ENCODE measurements around the gene FRAT1.

Gene FRAT1

DNA sequence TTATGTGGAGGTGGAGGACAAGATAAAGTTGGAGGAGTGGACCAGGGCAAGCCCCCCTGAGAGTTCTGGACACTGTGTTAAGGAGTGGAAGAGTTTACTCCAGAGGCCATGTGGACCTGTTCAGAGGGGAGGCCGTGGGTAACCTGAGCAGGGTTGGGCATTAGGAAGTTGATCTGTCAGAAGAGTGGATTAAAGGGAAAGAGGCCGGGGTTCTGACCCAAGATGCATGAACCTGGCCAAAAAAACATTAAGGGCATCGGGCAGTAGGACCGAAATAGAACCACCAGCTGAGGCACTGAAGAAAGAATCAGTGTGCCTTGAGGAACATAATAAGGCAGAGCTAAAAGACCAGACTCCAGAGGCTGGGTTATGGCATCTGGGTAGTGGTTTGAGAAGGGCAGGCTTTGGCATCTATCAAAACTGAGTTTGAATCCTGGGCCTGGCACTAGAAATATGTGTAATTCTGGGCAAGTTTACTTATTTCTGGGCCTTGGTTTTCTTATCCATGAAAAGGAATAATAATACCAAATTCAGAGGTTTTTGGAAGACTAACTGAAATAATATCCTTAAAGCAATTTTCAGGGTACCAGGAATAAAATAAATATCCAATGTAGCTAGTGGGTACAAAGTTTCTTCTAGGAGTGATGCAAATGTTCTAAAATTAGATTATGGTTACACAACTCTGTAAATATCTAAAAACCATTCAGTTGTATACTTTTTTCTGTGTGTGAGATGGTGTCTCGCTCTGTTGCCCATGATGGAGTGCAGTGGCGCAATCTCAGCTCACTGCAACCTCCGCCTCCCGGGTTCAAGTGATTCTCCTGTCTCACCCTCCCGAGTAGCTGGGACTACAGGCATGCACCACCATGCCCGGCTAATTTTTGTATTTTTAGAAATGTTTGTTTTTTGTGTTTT is 10.9 kb upstream of the FRAT1 start:
- no peak for DNase-seq (ENCODE audit: low spot score)

DNA sequence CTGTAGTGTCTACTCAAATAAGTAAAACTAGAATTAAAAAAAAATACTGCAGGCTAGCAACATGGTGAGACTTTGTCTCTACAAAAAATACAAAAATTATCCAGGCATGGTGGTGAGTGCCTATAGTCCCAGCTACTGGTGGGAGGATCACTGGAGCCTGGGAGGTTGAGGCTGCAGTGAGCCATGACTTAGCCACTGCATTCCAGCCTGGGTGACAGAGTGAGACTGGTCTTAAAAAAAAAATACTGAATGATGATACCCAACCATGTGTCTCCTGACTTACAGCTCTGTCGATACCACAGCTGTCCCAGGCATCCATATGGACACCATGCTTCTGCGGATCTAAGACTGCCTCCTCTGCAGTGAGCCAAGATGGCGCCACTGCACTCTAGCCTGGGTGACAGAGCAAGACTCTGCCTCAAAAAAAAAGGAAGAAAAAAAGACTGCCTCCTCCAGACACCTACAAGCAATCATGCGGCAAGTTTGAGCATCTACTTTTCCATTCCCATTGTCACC is 7.9 kb upstream of the FRAT1 start:
- no peak for DNase-seq (ENCODE audit: low spot score)

DNA sequence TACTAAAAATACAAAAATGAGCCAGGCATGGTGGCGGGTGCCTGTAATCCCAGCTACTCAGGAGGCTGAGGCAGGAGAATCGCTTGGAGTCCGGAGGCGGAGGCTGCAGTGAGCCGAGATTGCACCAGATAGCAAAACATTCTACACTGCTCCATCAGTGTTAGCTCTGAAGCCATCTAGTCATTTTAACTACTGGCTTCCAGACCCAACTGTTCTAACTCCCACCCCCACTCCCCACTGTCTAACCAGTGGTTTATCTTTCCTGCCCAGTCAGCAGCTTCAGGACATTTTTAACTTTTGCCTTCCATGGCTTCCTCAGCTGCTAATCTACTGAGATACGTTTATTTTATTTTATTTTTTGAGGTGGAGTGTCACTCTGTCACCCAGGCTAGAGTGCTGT is 6.2 kb upstream of the FRAT1 start:
- no peak for DNase-seq (ENCODE audit: low spot score)

DNA sequence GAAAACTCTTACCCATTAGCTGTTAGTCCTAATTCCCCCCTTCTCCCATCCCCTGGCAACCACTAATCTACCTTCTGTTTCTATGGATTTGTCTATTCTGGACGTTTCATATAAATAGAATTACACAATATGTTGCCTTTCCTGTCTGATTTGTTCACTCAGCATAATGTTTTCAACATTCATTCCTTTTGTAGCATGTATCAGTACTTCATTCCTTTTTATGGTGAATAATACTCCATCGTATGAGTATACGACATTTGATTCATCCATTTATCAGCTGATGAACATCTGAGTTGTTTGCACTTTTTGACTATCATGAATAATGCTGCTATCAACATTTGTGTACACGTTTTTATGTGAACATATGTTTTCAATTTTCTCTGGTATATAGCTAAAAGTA is 4.4 kb upstream of the FRAT1 start:
- DNase-seq (ENCODE audit: low spot score), result no peak

DNA sequence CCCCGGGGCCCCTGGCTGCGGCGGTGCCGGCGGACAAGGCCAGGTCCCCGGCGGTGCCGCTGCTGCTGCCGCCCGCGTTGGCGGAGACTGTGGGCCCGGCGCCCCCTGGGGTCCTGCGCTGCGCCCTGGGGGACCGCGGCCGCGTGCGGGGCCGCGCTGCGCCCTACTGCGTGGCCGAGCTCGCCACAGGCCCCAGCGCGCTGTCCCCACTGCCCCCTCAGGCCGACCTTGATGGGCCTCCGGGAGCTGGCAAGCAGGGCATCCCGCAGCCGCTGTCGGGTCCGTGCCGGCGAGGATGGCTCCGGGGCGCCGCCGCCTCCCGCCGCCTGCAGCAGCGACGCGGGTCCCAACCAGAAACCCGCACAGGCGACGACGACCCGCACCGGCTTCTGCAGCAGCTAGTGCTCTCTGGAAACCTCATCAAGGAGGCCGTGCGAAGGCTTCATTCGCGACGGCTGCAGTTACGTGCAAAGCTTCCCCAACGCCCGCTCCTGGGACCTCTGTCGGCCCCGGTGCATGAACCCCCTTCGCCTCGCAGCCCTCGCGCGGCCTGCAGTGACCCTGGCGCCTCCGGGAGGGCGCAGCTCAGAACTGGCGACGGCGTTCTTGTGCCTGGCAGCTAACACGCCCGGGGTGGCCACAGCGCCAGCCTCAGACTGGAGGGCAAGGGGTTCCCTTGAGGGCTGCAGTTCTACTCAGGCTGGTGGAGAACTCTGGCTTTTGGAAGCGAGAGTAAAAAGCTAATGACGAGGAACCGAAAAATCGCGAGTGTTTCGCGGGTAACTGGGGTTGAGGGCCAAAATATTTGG is 804 bp downstream of the FRAT1 start:
- peak; percentile 44 for DNase-seq (ENCODE audit: low spot score)

DNA sequence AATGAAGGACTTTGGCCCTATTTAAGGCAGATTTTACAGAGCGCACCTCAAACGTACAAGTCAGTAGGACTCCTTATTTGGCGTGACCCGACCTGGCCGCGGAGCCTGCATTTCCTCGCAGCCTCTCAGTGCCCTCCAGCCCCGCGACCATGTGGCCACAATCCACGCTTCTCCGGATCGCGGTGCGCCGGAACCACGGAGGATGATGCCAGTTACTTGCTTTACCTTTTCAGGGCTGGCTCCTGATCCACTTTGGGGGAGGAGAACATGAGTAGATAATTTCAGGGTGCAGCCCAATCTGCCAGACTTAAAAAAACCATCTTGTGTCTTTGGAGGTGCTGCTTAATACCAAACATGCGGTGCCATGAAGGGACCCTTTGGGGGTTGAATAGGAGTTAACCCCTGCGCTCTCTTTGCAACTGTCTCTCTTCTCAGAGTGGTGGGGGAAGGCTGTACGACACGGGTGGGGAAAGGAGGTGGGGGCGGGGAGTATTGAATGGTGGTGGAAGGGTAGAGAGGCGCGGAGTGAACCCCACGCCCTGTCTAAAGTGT is 1.5 kb downstream of the FRAT1 start:
- DNase-seq (ENCODE audit: low spot score), result no peak

DNA sequence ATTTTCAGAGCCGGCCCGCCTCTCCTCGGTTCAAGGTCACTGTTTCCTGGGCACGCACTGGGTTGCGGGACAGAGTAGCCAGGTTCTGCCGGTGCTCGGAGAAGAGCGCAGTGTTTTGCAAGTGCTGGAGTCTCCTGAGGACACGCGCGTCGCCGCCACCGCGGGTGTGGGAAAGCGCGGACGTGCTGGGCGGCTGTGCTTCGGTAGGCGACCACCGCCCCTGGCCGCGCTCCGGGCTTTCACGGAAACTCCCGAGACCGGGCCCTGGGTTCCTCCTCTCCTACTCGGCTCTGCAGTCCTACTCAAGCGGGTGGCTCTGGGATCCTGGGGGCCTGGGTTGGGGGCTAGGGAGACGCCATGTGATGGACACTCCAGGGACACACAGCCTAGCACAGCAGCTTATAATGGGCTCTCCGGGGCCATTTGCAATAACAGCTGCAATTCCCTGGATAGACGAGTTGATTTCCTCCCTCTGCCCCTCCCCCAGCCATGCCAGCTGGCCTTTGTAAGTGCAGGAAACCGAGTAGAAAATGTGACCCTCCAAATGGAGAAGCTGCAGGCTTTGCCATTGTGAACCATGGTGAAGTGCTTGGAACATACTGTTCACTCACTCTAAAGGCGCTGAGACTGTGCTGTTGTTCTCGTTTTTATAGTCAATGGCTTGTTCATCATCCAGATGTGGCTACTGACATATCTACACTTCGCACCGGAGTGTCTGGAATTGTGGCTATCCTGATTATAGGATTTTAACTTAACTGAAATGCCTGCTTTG is 2.1 kb downstream of the FRAT1 start:
- no peak for DNase-seq (ENCODE audit: low spot score)

DNA sequence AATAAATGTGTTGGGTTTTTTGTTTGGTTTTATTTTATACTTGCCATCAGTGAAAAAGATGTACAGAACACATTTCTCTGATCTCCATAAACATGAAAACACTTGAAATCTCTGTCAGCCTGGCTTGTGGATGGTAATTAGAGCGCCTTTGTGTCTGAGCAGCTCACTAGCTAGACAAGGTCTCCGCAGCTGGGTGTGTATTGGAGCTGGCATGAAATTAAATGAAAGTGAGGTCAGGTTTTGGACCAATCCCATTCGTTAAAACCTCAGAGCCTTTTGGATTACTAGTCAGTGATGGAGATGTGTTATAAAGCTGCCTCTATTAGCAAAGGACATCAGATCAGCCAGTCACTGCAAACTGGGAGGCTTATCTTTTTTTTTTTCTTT is 2.7 kb downstream of the FRAT1 start:
- no peak for DNase-seq (ENCODE audit: low spot score)

DNA sequence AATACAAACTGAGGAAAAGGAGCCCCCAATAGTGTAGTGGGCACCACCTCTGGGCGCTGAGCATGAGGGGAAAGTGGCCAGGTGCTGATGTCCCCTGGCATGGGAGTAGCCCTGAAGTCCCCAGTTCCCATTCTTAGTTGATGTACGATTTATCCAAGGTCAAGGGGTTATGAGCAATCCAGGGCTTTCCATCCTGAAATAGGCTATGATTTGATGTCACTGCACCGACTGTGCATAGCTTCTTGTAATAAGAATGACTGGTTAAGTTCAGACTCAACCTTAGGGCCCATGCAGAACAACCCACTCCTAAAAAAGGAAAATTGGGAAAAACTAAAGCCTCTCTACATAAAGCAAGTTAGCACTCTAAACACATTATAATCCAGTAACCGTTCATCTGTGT is 4.4 kb downstream of the FRAT1 start:
- no peak for DNase-seq (ENCODE audit: low spot score)

DNA sequence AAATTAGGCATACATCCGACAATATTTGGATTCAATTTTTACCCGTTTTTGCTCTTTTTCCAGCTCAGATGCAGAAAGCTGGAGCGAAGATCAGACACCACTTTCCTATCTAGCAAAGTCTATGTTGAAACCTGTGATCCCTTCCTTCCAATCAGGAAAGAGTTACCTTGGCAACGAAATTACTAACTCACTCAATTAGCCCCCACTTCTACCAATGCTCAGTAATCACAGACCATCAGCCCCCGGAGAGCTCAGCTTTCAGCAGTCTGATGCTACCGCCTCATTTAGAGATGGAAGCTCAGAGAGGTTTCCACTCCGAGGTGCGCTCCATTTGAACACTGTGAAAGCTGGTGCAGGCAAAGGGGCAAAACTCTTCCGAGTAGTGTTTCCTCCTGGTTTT is 6.7 kb downstream of the FRAT1 start:
- no peak for DNase-seq (ENCODE audit: low spot score)

DNA sequence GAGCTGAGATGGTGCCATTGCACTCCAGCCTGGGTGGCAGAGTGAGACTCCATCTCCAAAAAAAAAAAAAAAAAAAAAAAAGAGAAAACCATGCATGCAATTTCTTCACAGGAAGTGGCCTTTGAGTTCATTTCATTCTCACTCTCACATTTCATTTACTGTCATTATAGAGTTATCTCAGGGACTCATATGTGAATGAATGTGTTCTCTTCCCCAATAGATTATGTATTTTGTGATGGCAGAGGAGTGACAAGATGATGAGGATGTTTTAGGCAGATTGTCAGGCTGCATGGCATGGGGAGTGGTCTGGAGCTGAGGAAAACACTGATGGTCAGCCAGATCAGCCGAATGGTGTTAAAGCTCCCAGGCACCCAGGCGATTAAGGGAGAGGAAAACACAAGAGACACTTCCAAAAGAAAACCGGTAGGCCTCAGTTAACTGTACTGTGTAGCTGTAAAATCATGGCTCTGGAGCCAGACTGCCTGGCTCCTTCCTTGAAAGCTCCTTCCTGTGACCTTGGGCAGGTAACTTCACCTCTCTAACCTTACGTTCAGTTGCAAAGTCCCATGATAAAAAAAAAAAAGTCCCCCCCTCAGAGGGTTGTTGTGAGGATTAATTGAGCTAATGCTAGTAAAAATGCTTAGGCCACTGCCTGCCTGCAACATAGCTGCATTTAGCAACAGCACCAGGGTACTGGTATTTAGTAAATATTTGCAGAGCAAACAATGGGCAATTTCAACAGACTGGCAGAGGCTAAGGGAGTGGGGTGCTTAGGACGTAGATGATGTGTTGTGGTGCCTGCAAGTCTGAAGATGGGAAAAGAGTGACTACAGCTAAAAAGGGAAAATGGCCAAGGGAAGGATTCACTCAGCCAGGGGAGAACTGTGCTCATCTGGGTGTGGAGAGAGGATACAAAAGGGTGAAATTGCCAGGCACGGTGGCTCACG is 8.6 kb downstream of the FRAT1 start:
- DNase-seq (ENCODE audit: low spot score), result no peak

DNA sequence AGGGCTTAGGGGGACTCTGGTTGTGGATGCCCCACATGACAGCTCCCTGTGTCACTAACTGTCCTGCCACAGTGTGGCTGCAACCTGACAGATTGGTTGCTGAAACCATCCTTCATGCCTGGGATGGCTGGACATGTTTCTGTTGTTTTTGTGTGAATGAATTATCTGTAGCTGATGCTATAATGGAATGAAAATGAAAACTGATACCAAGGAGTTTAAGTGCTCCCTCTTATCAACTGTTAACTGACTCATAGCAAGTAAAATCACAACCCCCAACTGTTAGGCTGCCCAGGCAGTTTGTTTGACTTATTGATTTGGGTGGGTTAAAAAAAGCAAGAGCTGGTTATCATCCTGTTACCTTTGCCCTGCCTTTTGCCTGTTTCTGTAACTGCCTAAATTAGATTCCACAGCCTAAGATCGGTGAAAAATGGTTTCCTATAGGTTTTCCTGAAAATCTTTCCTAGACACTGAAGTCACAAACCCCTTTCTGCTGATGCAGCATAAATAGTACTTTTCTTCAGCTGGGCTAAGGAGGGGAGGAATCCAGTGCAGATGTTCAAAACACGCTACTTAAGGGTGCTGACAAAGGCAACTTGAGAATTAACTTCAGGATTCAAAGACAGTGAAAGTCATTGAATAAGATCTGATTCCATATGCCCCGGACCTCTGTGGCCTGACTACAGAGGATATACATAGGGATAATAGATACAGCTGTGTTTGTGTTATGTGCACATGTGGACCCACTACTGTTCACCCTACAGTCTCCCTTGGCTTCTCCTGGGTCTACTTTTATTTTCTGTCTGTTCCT is 9.8 kb downstream of the FRAT1 start:
- no peak for DNase-seq (ENCODE audit: low spot score)

DNA sequence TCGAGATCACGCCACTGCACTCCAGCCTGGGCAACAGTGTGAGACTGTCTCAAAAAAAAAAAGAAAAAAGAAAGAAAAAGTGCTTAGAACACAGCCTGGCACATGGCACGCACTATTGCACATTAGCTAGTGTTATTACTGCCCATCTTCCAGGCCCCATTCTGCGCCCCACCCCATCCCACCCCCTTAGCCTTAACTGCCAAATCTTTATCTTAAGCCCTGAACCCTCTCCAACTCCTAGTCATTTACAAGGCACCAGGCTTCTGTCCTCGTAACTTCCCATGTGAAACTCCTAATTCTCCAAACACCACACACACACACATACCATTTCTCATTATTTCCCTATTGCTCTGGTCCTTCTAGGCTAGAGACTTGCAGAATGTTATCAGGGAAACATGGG is 10.7 kb downstream of the FRAT1 start:
- DNase-seq (ENCODE audit: low spot score), result no peak

DNA sequence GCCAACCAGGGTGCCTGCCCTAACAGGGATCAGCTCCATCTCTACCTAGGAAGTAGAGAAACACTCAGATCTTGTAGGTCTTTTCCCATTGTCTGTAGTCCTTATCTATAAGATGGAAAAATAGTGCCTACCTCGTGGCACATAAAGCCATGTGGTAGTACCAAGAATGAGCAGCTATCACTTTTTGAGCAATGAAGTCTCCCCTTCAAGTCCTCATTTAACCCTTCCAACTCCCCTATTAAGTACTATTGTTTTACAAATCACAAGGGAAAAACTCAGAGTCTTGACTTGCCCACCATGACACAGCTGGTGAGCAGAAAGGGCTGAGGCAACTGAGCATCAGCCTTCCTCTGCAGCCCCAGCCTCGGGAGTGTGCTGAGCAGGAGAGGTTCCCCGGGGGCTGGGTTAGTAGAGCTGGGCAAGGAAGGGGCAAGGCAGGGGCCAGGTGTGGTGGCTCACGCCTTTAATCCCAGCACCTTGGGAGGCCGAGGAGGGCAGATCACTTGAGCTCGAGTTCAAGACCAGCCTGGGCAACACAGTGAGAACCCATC is 12.2 kb downstream of the FRAT1 start:
- DNase-seq (ENCODE audit: low spot score), result no peak

DNA sequence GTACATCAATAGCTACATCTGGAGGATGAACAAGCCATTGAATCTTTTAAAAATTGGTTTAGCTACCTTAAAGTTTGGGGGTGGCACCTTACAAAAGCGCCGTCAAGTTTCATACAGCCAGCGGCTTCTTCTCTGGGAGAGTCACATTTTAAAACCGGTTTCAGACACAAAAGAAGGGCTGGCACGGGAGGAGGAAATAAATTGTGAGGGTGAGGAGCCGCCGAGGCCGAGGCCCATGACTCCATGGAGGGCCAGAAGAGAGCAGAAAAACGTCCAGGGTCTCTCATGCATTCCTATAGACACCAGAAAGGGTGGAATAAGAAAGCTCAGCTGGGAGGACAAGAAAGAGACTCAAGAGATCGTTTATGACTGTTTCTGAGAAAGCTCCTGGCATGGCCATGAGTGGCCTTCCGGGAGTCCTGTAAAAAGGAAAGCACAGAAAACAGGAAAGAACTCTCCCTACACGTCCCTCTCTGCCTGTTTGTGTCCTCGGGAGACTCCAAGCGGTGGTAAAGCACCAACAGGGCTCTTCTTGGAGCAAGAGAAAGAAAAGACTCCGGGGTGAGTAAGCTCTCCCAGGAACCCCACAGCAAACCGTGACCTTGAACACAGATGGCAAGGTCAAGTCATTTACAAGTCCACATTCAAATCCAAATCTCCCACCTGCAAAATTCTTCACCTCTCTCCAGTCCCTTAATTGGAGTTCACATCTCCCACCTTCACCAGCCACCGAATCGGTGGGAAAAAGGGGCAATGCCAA is 13.7 kb downstream of the FRAT1 start:
- DNase-seq (ENCODE audit: low spot score), result peak; percentile 84

DNA sequence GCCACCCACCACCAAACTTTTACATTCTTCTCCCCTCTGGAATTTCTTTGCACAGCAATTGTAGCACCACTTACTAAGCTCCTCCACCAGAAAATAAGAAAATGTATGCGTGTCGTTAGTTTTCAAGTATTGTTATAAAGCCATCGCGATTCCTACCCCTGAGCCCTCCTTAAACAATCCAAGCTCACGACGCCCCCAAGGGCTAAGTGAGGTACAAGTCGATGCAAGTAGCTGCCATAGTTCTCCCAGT is 14.2 kb downstream of the FRAT1 start:
- no peak for DNase-seq (ENCODE audit: low spot score)

DNA sequence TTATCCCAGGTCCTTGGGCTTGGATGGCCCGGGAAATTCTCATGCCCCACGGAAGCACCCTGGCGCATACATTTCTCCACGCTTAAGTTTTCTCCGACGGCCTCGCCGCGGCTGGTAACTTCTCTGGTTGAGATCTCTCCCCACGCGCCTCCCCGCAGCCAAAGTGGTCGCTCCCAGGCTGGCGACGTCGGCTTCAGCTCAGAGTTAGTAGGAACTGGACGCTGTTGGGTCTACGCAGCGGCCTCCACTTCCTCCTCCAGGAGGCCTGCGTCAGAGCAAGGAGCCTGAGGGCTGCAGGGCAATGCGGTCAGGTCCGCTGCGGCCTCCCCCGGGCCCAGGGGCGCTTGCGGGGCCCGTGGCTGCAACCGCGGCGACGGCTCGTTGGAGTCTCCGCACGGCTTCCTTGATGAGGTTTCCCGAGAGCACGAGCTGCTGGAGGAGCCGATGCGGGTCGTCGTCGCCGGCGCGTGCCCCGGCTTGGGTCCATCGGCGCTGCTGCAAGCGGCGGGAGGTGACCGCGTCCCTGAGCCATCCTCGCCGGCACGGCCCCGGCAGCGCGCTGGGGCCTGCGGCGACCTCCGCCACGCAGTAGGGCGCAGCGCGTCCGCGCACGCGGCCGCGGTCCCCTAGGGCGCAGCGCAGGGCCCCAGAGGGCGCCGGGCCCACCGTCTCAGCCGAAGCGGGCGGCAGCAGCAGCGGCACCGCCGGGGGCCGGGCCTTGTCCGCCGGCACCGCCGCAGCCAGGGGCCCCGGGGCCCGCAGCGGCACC is 14.7 kb downstream of the FRAT1 start:
- peak; percentile 53 for DNase-seq (ENCODE audit: low spot score)

DNA sequence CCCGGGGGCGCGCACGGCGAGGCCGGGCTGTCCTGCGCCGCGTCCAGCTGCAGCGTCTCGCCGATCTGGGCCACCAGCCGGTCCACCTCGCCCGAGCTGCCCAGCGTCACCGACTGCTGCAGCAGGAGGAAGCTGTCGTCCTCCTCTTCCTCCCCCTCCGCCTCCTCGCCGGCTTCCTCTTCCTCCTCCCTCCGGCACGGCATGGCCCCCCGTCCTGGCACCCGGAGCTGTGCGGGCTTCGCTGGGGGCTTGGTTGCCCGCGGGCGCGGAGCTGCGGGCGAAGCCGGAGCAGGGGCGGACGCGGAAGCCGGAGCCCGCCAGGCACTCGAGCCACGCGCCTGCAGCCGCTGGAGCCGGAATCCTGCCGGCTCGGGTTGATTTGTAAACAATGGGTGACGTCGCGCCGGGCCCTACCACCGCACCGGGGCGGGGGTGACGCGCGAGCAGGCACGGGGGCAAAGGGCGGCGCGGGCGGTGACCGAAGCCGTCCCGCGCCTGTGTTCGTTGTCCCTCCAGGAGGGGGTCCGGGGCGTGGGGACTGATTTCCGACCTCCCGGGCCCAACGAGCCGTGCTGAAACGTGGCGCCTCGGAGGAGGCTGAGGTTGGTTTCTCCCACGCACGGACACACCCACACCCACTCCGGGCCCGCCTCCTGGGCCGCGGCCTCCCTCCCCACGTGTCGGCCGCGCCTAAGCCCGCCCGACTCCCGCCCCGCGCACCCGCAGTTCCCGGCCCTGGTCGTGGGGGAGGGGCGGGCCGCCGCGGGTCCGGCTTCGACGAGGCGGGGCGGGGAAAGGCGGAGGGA is 15.5 kb downstream of the FRAT1 start, which contains the start of gene FRAT2:
FRAT2 (minus strand) TSS at position 360 of the 806 bp plus-strand sequence; CDS start at position 203, 157 bp downstream.
- DNase-seq (ENCODE audit: low spot score), result peak; percentile 99

Data from GM03348 (cell line).